RCC 7860 (cell line): ENCODE measurements around the gene MTHFD2L.

Experiments
- DNase-seq: peaks from one replicate; pipeline ENCODE4 v3.0.0-alpha.2; 2015; ENCODE audit warnings: low spot score
- FAIRE-seq: peaks from 2 replicates; lab custom pipeline; 2012; peaks lifted over from hg19 to GRCh38; lab: Jason Lieb, UNC

Gene MTHFD2L

GRCh38 chr4:74293558-74293957 lies 135.6 kb downstream of the MTHFD2L start:
- no peak for FAIRE-seq
- no peak for DNase-seq

DNA sequence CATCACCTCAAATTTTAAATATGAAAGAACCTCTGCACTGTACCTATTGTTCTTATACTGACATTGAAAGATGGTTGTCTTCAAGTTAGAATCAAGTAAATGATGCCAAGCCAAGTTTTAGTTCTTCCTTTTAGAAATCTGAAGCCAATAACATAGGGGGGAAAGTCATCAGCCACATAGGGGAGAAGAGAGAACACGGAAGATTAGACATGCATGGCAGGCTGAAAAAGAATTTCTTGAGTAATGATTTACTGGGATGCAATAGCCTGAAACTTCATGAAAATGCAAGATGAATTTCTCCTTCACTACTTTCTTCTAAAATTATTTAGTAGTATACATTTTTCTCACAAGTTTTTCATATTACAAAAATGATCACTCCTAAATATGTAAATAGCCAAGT lies 136.8 kb downstream of the MTHFD2L start:
- DNase-seq (no peak), FAIRE-seq (peak; percentile 84)

DNA sequence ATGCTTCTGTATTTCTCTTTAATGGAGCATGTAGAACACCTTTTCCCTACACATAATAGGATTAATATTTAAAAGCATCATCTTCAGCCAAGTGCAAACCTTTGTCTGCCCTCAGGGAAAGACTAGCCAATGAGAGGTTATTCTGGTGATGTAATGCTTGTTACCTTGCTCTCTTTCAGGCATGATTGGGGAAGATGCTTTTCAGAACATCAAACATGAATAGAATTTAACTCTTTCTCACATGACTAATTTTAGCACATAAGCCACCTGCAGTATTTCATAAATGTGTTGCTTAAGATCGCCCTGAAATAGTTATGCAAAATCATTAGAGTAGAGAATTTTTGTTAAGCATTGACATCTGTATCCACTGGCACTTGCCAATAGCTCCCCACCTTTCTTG lies 139.6 kb downstream of the MTHFD2L start:
- DNase-seq (no peak), FAIRE-seq (no peak)

- FAIRE-seq (no peak), DNase-seq (no peak)
Observed at GRCh38 chr4:74304095-74304625, 146.2 kb downstream of the MTHFD2L start.

GRCh38 chr4:74305000-74305399 lies 147.1 kb downstream of the MTHFD2L start:
- FAIRE-seq: no peak
- DNase-seq: no peak

GRCh38 chr4:74307170-74307569 lies 149.3 kb downstream of the MTHFD2L start:
- DNase-seq: no peak
- FAIRE-seq: no peak

DNA sequence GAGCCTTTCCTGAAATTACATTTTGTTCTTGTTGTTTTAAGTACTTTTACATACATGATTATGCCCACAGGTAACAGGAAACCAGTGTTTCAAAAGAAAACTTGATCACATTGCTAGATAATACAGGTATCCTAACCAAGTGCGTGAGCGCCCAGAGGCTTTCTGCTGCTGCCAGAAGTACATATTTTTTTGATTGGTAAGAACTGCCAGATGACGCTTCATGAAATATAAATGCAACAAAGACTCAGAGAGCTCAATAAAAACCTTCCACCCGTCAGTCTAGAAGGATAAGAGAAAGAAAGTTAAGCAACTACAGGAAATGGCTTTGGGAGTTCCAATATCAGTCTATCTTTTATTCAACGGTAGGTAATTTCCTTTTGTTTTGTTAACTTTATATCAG lies 150.3 kb downstream of the MTHFD2L start, which contains the start of gene EPGN:
Gene EPGN (plus strand): TSS at position 256 of the 400 bp plus-strand sequence. CDS start 64 bp downstream, at position 320.
- no peak for FAIRE-seq
- no peak for DNase-seq

- no peak for DNase-seq
- FAIRE-seq: no peak
Observed at GRCh38 chr4:74309223-74309622, 151.3 kb downstream of the MTHFD2L start.

DNA sequence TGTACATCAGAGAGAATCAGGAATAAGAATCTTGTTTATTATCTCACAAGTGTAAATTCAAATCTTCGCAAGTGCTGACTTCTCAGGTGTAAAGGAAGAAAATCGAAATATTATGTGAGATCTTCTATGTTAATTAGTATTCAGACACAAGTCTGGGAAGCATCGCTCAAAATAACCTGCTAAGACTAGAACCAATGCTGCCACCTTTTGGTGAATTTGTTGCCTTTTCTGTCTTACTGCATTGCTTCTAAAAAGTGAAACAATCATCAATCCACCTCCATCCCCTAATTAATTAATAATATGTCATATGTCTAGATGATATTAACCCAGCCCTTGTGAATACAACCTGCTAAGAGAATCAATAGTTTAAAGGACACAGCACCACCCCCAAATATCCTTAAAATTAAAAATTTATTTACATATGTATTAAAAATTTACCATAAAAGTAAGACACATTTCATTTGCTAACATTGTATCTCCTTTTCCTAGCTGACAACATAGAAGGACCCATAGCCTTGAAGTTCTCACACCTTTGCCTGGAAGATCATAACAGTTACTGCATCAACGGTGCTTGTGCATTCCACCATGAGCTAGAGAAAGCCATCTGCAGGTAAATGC lies 153.9 kb downstream of the MTHFD2L start:
- peak; percentile 66 for FAIRE-seq

DNA sequence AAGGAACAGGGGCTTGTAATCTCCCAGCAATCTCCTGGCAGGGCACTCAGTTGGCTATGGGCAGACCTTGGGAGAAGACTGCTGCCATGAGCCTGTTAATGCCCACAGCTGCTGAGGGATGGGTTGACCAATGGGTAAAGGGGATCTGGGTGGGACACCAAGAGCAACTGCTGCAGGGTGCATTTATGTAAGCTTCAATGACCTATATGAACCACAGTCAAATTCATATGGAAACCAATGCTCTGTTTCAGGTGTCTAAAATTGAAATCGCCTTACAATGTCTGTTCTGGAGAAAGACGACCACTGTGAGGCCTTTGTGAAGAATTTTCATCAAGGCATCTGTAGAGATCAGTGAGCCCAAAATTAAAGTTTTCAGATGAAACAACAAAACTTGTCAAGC lies 156.4 kb downstream of the MTHFD2L start:
- FAIRE-seq (no peak), DNase-seq (no peak)

More for the DNA sequence above, 153.9 kb downstream of the MTHFD2L start:
- DNase-seq: peak; percentile 34

DNA sequence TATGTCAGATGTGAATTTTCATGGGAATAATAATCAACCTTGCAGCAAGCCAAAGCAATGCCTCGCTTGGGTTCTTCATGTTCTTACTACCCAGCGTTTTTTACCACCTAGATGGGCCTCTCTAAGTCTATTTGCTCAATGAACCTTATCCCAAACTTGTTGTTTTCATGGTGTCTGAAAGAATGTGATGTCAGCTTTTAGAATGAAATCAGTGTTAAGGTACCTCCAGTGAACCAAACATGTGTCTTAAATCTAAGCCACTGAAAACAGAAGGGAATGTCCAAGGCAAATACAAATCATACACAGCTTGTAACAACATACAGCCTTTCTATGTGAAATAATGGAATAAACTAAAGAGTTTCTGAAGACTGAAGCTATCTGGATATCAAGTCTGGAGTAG lies 157.0 kb downstream of the MTHFD2L start:
- FAIRE-seq (no peak), DNase-seq (no peak)

- FAIRE-seq (no peak), DNase-seq (no peak)
Observed at GRCh38 chr4:74315376-74315775, 157.5 kb downstream of the MTHFD2L start.

- FAIRE-seq (no peak), DNase-seq (no peak)
Observed at GRCh38 chr4:74316397-74316796, 158.5 kb downstream of the MTHFD2L start.

DNA sequence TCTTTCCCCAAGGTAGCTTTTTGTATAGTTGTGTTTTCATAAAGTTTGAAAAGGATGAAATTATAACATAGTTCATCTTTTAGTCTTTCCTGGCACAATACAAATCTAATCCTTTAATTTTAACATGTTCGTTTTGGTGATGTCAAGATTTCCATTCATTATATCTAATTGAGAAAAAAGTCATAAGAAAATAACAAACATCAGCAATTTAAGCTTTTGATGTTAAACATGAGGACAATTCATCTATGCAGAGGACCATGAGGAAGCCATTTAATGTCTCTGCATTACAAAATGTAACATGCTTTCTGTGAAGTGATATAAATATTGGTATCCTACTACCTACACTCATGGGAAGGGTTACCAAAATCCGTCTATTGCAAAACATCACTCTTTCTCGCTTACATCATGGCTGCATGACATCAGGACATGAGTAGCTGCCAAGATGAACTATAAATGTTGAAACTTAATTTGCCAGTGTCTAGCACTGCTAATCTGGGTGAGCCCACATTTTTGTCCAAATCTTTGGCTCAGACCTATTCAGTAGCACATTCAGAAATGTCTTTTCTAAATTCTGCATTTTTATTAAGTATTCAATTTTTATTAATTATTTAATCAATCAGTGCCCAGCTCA lies 159.8 kb downstream of the MTHFD2L start:
- DNase-seq: no peak
- FAIRE-seq: no peak

- FAIRE-seq: no peak
- no peak for DNase-seq
Observed at GRCh38 chr4:74318276-74318675, 160.4 kb downstream of the MTHFD2L start.

DNA sequence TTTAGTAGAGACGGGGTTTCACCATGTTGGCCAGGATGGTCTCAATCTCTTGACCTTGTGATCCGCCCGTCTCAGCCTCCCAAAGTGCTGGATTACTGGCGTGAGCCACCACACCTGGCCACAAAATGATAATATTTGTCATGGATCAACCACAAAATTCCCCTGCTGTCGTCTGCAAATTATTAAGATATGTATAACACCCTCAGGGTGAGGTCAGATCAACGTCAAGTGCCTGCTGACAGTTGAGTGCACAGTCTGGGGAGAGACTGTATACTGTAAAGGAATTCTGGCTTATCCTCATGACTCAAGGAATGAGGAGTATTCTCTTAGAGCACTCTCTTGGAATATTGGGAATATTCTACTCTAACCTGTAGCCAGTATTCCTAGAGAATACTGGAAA lies 161.6 kb downstream of the MTHFD2L start:
- FAIRE-seq: no peak

DNA sequence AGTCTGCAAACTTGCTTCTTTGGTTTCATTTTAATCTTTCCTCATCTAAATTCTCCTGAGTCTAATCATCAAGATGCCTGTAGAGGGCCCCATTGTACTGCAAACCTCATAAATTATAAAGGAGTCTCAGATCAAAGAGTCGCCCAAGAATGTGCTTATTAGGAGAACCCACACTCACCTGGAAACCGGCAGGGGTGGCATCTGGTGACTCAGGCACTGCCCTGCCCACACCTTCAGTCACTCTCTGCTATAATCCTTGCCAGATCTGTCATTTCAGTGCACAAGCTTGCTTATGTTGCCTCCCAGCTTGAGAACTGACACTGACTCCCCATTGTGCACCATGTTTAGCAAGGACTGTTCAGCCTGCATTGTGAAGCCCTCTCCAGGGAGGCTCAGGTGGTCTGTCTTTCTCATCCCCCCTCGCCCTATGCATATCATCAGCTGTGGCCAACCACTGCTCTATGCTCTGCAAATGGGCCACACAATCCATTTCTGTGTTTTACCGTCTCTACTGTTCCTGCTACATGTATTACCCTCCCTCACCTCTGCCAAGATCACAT lies 162.7 kb downstream of the MTHFD2L start:
- peak; percentile 76 for FAIRE-seq
- DNase-seq: peak; percentile 77

More for the DNA sequence above, 161.6 kb downstream of the MTHFD2L start:
- DNase-seq: peak; percentile 41

DNA sequence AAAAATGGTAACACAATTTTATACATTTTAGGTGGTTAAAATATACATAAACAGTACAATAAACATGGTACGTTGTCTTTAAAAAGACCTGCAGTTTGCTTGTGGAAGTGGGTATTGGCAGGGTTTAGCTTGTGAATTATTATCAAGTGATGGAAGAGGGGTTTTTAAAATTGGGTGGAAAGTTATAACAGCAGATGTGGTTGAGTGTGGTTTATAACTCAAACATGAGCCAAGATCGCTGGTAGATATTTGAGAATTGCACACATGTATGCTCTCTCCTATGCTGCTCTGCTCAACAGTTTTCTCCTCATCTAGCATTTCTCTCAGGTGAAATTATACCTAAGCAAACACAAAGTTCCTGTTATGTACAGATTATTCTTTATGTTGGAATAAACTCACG lies 164.4 kb downstream of the MTHFD2L start:
- FAIRE-seq (no peak), DNase-seq (no peak)

DNA sequence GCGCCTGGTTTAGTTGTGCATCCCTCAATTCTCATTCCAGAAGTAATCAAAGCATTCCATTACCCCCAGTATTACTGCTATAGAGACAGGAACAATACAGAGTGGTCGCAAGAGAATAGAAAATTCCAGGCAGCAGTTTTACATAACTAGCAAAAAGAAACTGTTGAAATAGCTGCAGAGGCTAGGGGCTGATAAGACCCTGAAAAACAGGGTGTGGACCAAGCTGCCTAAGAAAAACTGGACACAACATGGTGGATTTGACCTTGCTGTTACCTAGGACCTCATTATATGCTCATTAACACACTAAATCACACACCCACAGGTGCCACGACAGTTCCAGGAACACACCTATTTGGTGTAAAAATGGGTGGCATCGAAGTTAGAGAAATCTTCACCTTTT lies 165.7 kb downstream of the MTHFD2L start:
- no peak for FAIRE-seq

DNA sequence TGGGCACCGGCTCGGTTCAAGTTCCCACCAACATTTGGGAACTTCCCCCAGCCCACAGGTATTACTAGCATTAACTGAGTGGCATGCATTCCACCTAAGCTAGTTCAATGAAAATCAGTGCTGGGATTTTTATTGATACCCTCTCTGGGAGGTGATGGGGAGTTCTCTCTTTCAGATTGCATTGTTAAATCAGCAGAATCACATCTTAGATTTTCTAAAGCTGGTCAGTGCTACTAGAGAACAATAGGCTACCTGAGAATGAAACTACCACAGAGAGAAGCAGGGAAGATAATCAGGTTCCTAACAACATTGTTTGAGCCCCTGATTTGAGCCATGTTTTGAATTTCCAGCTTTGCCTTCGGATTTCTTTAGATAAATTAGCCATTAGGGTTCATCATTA lies 166.3 kb downstream of the MTHFD2L start:
- FAIRE-seq (no peak), DNase-seq (no peak)

More for the DNA sequence above, 165.7 kb downstream of the MTHFD2L start:
- DNase-seq: no peak

GRCh38 chr4:74325886-74326285 lies 168.0 kb downstream of the MTHFD2L start:
- FAIRE-seq (no peak), DNase-seq (no peak)

GRCh38 chr4:74327762-74328161 lies 169.8 kb downstream of the MTHFD2L start:
- DNase-seq (no peak), FAIRE-seq (no peak)
